HG03064 (cell line): ENCODE results near the gene PFDN6.
A peak's percentile ranks its signal among the peaks of the same experiment; 100 is the strongest.
"Not testable (repeated sequence)": the region's sequence is repeated elsewhere in the genome, so short reads cannot be mapped to it uniquely, and the experiment has no call there.

Source experiments
- ATAC-seq: cut with Tn5 transposase; IDR thresholded peaks from one replicate; pipeline ENCODE4 v1.9.1; 2021; ENCODE audit warnings: low read depth; ENCODE audit not compliant: unreplicated experiment

PFDN6 gene

DNA sequence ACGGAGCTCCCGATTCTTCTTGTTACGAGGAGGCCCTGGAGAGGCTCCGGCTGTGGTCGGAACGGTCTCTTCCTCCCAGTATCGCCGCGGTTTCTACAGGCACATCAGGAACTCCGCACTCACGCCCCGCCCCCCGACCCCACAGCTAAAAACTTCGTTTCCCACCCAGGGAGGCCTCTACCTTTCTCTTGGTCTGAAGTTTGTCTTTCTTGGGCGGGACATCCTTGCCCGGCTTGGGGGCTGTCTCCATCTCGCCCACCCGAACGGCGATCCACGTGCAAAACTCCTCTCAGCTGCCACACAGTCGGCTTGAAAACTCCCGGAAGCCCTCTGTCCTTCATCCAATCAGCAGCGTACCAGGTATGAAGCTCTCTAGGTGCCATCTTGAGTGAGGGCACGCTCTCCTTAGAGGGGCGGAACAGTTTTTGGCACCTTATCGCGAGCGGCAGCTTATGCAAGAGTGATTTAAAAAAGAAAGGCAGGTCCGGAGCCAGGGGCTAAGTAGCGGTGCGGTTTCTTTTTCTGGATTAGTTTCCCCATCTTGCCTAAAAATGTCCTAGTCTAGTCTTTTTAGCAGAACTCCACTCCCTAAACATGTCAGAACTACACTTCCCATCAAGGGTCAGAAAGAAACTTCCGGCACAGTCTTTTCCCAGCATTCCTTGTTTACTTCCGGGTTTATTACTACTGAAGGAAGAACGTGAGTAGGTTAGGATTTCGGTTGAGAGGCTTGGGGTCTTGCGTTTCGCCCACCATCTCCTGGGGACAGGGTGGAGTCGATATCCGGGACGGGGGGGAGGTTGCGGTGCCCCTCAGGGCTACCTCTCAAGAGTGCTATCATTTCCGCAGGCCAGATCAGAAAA lies at the start of gene PFDN6, which contains the start of gene WDR46:
PFDN6 (plus strand) TSS at position 681 of the 863 bp plus-strand sequence. CDS start 256 bp downstream, outside the sequence.
WDR46 (minus strand) TSS at position 319 of the 863 bp plus-strand sequence; CDS start at position 250, 69 bp downstream.
- ATAC-seq: peak; percentile 65

GRCh38 chr6:33241968-33242367 lies 47.4 kb upstream of the PFDN6 start:
- no peak for ATAC-seq

GRCh38 chr6:33243476-33243875 lies 45.9 kb upstream of the PFDN6 start:
- no peak for ATAC-seq

DNA sequence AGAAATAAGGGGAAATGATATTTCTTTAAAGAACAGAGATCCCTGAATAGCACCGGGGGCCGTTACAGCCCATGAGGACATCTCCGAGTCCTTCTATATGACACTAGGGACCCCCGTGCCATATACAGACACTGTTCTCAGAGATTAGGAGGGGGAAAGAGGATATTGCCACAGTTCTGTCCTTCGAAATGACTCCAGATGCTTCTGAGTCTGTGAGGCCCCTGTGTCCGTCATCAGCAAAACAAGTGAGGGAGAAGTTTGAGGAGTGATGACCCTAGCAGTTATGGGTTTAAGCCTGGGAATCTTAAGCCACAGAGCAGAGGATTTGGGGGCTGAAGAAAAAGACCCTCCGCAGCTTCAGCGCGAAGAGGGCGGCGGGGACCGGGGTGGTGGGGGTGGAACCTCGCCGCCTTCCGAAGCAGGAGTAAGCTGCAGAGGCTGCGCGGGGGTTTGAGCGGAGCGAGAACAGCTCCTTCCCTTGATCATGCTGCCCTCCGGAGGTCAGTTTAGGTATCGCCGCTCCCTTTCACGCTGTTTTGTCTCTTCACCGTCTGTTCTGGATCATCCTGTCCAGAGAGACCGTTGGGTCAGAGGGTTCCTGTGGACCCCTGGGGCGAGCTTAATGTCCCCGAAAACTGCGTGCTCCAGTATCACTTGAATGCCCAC lies 41.3 kb upstream of the PFDN6 start:
- ATAC-seq: no peak

- ATAC-seq: no peak
Measured at GRCh38 chr6:33248643-33248931, 40.8 kb upstream of the PFDN6 start.

DNA sequence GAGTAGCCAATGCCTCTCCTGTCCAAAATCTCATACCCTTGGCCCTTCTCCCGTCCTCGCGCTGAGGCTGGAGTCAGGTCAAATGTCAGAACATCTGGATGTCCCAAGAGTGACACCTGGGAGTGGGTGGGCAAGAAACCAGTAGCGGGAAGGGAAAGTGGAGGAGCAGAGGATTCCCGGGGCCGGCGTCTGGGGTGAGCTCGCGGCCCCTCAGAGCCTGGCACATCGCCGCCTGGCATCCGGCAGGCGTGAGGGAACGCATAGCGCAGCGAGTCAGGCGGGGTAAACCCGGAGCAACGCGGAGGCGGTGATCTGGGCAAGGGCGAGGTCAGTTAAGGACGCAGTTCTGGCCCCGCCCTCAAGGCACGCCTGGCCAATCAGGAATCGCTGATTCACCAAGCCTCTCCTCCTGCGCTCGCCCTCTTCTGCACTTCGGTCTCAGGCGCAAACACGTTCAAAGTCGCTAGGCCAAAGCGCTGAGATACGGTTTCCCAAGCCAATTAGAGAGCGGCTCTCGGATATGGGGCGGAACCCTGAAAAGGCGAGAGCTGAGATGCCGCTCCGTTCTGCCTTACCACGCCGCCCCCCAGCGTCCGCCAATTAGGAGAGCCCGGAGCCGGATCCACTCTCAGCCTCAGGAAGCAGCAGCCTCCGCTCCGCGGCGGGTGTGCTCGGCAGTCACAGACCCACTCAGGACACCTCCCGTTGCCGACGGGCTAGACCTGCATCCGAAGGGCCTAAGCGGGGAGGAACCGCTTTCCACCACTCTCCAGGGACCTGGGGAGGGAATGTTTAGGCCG lies 40.3 kb upstream of the PFDN6 start:
- peak; percentile 85 for ATAC-seq

GRCh38 chr6:33249732-33250630 lies 39.4 kb upstream of the PFDN6 start:
- ATAC-seq: no peak

DNA sequence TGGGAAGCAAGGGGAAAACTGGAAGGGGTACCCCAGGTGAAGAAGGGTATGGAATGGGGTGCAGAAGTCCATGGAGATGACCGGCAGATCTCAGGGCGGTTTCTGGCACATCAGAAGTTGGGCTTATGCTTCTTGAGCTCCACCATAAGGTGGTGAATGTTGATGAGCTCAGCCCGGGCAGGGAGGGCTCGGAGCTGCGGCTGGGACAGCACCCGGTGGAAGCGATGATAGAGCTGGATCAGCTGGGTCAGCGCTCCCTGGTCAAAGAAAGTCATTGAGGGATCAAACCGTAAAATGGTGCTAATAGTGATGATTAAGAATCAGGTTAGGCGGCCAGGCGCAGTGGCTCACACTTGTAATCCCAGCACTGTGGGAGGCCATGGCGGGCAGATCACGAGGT lies 38.7 kb upstream of the PFDN6 start:
- ATAC-seq: no peak

DNA sequence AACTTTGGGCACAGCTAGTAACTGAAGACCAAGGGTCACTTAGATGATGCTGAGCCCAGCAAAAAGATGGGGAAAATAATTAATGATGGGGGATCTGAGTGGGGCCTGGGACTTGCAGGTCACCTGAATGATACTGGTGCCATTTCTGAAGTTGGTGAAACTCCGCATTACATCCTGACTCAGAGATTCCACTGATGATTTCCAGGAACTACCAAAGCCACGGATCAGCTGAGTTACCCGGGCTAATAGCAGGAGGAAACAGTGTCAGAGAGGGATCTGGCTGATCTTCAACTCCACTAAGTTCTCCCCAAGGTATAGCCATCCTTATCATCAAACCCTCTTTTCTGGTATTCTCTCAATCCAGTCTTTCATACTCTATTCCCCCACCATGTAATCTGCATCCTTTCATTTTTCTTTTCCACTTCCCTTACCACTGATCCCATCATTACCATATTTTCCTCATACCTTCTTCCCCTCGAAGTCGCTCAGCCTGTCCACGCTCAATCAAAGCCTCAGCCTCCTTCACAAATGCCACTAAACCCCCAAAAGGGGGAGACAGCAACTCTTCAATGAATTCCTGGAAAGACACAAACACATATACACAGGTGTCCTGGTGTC lies 37.9 kb upstream of the PFDN6 start:
- ATAC-seq: no peak

DNA sequence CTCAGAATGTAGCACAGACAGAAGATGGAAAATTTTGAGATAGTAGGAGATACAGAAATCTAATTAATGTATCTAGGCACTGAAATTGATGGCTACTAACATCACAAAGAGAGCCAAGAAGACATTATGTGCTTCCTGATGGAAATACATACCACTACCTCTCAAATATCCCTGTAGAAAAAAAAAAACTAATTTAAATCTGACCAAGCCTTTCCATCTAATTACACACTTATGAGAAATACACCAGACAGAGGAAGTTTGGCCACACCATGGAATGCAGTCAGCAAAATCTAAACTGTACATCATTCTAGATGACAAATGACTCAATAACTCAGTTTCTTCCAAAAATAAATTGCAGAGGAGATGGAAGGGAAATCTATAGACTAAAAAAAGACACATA lies 36.6 kb upstream of the PFDN6 start:
- no peak for ATAC-seq

GRCh38 chr6:33254591-33254990 lies 34.8 kb upstream of the PFDN6 start:
- no peak for ATAC-seq

- no peak for ATAC-seq
Measured at GRCh38 chr6:33259032-33259431, 30.4 kb upstream of the PFDN6 start.

DNA sequence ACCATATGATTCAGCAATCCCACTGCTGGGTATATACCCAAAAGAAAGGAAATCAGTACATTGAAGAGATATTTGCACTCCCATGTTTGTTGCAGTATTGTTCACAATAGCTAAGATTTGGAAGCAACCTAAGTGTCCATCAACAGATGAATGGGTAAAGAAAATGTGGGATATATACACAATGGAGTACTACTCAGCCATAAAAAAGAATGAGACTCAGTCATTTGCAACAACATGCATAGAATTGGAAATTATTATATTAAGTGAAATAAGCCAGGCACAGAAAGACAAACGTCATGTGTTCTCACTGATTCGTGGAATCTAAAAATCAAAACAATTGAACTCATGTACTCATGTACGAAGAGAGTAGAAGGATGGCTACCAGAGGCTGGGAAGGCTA lies 26.9 kb upstream of the PFDN6 start:
- not testable (repeated sequence) for ATAC-seq

GRCh38 chr6:33264015-33264414 lies 25.4 kb upstream of the PFDN6 start:
- no peak for ATAC-seq

- no peak for ATAC-seq
Measured at GRCh38 chr6:33271117-33271467, 18.3 kb upstream of the PFDN6 start.

DNA sequence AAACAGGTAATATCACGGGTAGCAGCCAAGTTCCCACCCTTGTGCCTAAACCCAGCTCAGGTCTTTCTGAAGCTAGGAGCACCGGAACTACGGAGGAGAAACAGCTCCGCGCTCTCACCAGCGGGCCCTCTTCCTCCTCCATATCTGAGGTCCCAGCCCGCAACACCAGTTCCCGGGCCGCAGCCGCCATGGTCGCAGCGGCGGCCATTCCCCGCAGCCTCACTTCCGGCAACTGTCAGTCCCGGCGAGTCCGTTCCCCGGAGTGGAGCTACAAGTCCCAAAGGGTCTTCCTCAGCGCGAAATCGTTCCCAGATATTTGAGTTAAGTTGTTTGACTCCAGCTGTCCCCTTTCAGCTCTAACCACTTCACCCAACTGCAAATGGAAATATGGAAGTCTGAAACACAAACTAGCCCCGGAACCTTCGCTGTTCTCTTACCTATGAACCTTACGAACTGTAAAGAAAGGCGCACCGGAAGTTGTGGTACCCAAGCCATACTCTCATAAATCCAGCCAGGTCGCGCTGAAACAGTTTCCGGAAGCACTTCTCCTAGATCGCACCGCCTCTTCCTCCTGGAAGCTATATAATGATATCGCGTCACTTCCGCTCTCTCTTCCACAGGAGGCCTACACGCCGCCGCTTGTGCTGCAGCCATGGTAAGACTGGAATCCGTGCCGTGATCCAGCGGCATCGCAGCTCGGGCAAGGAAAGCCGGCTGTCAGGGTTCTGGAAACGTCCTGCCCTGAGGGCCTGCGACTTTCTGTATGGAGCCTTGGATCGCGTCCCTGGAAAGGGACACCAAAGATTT lies 17.7 kb upstream of the PFDN6 start, which contains the start of the genes RPS18 and VPS52:
RPS18 (plus strand) TSS at position 608 of the 807 bp plus-strand sequence; CDS start at position 653, 45 bp downstream.
VPS52 (minus strand) TSS at position 409 of the 807 bp plus-strand sequence; CDS start at position 208, 201 bp downstream.
- peak; percentile 79 for ATAC-seq

- ATAC-seq: no peak
Measured at GRCh38 chr6:33272275-33273128, 16.9 kb upstream of the PFDN6 start.
